ENCODE data around the gene TRPC6. TPM values are rescaled to one million over a fixed set of nuclear protein-coding genes. Genes with fewer than 3 reads are reported as not detected.

The TRPC6 gene
- total RNA-seq, 1 donor from 2014 or later = not detected

- ChIA-PET CTCF (no interaction called here), POLR2A (no interaction called here)
- Mint-ChIP-seq H3K36me3 (ENCODE audit: low read depth) (no peaks in the 10 kb centered on the region), H3K27me3 (peaks cover 2% of the 10 kb centered on the region), H3K27ac (no peak overlapping the region), H3K9me3 (peaks cover 7% of the 10 kb centered on the region), H3K4me1 (no peaks in the 10 kb centered on the region), H3K4me3 (no peak overlapping the region)
- DNase-seq (no peak), ATAC-seq (ENCODE audit: low read depth) (no peak)
- no peak for TF ChIP-seq CTCF (IDR thresholded peaks at IDR 0.05)
- intact Hi-C loops (cut with micrococcal nuclease) = no loop called here
These were observed 149.7 kb downstream of the TRPC6 start for GRCh38 chr11:101434026-101434643.

GRCh38 chr11:101433151-101433550 lies 150.7 kb downstream of the TRPC6 start:
- H3K27me3 Mint-ChIP-seq = peaks cover 2% of the 10 kb centered on the region
- intact Hi-C loops (cut with micrococcal nuclease) = no loop called here
- no peak overlapping the region for H3K4me3 Mint-ChIP-seq
- TF ChIP-seq CTCF (IDR thresholded peaks at IDR 0.05) = no peak
- ATAC-seq (ENCODE audit: low read depth) (no peak), DNase-seq (no peak)
- ChIA-PET CTCF (no interaction called here), POLR2A (no interaction called here)
- no peaks in the 10 kb centered on the region for H3K4me1 Mint-ChIP-seq
- H3K36me3 Mint-ChIP-seq (ENCODE audit: low read depth) = no peaks in the 10 kb centered on the region
- no peak overlapping the region for H3K27ac Mint-ChIP-seq
- peaks cover 15% of the 10 kb centered on the region for H3K9me3 Mint-ChIP-seq

- Mint-ChIP-seq H3K36me3 (ENCODE audit: low read depth) (no peaks in the 10 kb centered on the region), H3K9me3 (peaks cover 16% of the 10 kb centered on the region), H3K4me1 (no peaks in the 10 kb centered on the region), H3K4me3 (no peak overlapping the region), H3K27me3 (peaks cover 2% of the 10 kb centered on the region), H3K27ac (no peak overlapping the region)
- intact Hi-C loops (cut with micrococcal nuclease) = no loop called here
- no peak for TF ChIP-seq CTCF (IDR thresholded peaks at IDR 0.05)
- POLR2A ChIA-PET = no interaction called here
- DNase-seq = no peak
- CTCF ChIA-PET = no interaction called here
- ATAC-seq (ENCODE audit: low read depth) = no peak
These were observed 153.9 kb downstream of the TRPC6 start for GRCh38 chr11:101429703-101430540.

GRCh38 chr11:101428918-101429317 lies 154.9 kb downstream of the TRPC6 start:
- no peak overlapping the region for H3K4me3 Mint-ChIP-seq
- peaks cover 1% of the 10 kb centered on the region for H3K27me3 Mint-ChIP-seq
- H3K27ac Mint-ChIP-seq = no peak overlapping the region
- H3K36me3 Mint-ChIP-seq (ENCODE audit: low read depth) = no peaks in the 10 kb centered on the region
- no peaks in the 10 kb centered on the region for H3K4me1 Mint-ChIP-seq
- ChIA-PET CTCF (no interaction called here), POLR2A (no interaction called here)
- ATAC-seq (ENCODE audit: low read depth) = no peak
- intact Hi-C loops (cut with micrococcal nuclease) = no loop called here
- no peak for DNase-seq
- H3K9me3 Mint-ChIP-seq = peaks cover 16% of the 10 kb centered on the region
- TF ChIP-seq CTCF (IDR thresholded peaks at IDR 0.05) = no peak

GRCh38 chr11:101407324-101407723 lies 176.5 kb downstream of the TRPC6 start:
- no peak overlapping the region for H3K27ac Mint-ChIP-seq
- intact Hi-C loops (cut with micrococcal nuclease) = no loop called here
- no peak for DNase-seq
- no peaks in the 10 kb centered on the region for H3K4me1 Mint-ChIP-seq
- CTCF ChIA-PET = no interaction called here
- no peaks in the 10 kb centered on the region for H3K9me3 Mint-ChIP-seq
- POLR2A ChIA-PET = no interaction called here
- no peaks in the 10 kb centered on the region for H3K27me3 Mint-ChIP-seq
- ATAC-seq (ENCODE audit: low read depth) = no peak
- TF ChIP-seq CTCF (IDR thresholded peaks at IDR 0.05) = no peak
- no peaks in the 10 kb centered on the region for H3K36me3 Mint-ChIP-seq (ENCODE audit: low read depth)
- H3K4me3 Mint-ChIP-seq = no peak overlapping the region

Data from activated B cell treated with CpG ODN at 0.5 μM for 24 hours (primary cell).